ENCODE measurements around the gene ABCA1. TPM values are rescaled to one million over a fixed set of nuclear protein-coding genes. Genes with fewer than 3 reads are reported as not detected.
A peak's percentile ranks its signal among the peaks of the same experiment; 100 is the strongest.

The ABCA1 gene
- total and polyA plus RNA-seq, 2 of the 13 experiments (the other 11 are each of a cell fraction or from before 2014, with no cell fraction given): 26.8 to 63.8 TPM

GRCh38 chr9:104885818-104886709 lies 41.9 kb downstream of the ABCA1 start (continued):
- TF ChIP-seq NFRKB (IDR thresholded peaks at IDR 0.05) (no peak), SMAD9 (CRISPR knock-in tag; IDR thresholded peaks at IDR 0.05) (no peak), ZNF30 (CRISPR knock-in tag; IDR thresholded peaks at IDR 0.05) (no peak), RARG (CRISPR knock-in tag; IDR thresholded peaks at IDR 0.05; ENCODE audit: low read depth) (no peak; the same call in 1 of the 2 replicates), NFYB (CRISPR knock-in tag; IDR thresholded peaks at IDR 0.05) (no peak), HNRNPUL1 (IDR thresholded peaks at IDR 0.05; ENCODE audit: low read depth, low read length) (no peak), PAWR (CRISPR knock-in tag; IDR thresholded peaks at IDR 0.05; ENCODE audit: borderline replicate concordance) (no peak), ZNF317 (CRISPR knock-in tag; IDR thresholded peaks at IDR 0.05) (peak; percentile 45; the same call in 1 of the 2 replicates), ZNF296 (CRISPR knock-in tag; conservative IDR thresholded peaks at IDR 0.05) (no peak)
- TF ChIP-seq, protein P1, sequence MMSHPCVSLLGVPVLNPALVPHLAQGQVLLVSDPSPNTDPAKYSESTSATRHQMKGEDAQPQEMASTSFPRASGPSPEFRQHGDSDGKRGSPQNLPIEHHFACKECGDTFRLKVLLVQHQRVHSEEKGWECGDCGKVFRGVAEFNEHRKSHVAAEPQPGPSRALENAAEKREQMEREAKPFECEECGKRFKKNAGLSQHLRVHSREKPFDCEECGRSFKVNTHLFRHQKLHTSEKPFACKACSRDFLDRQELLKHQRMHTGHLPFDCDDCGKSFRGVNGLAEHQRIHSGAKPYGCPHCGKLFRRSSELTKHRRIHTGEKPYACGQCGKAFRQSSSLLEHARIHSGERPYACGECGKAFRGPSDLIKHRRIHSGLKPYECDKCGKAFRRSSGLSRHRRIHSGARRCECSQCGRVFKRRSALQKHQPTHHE (CRISPR knock-in tag; IDR thresholded peaks at IDR 0.05; ENCODE audit: borderline replicate concordance): no peak
- TF ChIP-seq, protein P2, sequence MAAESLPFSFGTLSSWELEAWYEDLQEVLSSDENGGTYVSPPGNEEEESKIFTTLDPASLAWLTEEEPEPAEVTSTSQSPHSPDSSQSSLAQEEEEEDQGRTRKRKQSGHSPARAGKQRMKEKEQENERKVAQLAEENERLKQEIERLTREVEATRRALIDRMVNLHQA (CRISPR knock-in tag; IDR thresholded peaks at IDR 0.05): no peak
- TF ChIP-seq, protein P3, sequence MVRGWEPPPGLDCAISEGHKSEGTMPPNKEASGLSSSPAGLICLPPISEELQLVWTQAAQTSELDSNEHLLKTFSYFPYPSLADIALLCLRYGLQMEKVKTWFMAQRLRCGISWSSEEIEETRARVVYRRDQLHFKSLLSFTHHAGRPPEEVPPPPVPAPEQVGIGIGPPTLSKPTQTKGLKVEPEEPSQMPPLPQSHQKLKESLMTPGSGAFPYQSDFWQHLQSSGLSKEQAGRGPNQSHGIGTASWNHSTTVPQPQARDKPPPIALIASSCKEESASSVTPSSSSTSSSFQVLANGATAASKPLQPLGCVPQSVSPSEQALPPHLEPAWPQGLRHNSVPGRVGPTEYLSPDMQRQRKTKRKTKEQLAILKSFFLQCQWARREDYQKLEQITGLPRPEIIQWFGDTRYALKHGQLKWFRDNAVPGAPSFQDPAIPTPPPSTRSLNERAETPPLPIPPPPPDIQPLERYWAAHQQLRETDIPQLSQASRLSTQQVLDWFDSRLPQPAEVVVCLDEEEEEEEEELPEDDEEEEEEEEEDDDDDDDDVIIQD (CRISPR knock-in tag; IDR thresholded peaks at IDR 0.05; ENCODE audit: low read depth): peak; percentile 86; the same call in 1 of the 2 replicates
- TF ChIP-seq, protein P4, sequence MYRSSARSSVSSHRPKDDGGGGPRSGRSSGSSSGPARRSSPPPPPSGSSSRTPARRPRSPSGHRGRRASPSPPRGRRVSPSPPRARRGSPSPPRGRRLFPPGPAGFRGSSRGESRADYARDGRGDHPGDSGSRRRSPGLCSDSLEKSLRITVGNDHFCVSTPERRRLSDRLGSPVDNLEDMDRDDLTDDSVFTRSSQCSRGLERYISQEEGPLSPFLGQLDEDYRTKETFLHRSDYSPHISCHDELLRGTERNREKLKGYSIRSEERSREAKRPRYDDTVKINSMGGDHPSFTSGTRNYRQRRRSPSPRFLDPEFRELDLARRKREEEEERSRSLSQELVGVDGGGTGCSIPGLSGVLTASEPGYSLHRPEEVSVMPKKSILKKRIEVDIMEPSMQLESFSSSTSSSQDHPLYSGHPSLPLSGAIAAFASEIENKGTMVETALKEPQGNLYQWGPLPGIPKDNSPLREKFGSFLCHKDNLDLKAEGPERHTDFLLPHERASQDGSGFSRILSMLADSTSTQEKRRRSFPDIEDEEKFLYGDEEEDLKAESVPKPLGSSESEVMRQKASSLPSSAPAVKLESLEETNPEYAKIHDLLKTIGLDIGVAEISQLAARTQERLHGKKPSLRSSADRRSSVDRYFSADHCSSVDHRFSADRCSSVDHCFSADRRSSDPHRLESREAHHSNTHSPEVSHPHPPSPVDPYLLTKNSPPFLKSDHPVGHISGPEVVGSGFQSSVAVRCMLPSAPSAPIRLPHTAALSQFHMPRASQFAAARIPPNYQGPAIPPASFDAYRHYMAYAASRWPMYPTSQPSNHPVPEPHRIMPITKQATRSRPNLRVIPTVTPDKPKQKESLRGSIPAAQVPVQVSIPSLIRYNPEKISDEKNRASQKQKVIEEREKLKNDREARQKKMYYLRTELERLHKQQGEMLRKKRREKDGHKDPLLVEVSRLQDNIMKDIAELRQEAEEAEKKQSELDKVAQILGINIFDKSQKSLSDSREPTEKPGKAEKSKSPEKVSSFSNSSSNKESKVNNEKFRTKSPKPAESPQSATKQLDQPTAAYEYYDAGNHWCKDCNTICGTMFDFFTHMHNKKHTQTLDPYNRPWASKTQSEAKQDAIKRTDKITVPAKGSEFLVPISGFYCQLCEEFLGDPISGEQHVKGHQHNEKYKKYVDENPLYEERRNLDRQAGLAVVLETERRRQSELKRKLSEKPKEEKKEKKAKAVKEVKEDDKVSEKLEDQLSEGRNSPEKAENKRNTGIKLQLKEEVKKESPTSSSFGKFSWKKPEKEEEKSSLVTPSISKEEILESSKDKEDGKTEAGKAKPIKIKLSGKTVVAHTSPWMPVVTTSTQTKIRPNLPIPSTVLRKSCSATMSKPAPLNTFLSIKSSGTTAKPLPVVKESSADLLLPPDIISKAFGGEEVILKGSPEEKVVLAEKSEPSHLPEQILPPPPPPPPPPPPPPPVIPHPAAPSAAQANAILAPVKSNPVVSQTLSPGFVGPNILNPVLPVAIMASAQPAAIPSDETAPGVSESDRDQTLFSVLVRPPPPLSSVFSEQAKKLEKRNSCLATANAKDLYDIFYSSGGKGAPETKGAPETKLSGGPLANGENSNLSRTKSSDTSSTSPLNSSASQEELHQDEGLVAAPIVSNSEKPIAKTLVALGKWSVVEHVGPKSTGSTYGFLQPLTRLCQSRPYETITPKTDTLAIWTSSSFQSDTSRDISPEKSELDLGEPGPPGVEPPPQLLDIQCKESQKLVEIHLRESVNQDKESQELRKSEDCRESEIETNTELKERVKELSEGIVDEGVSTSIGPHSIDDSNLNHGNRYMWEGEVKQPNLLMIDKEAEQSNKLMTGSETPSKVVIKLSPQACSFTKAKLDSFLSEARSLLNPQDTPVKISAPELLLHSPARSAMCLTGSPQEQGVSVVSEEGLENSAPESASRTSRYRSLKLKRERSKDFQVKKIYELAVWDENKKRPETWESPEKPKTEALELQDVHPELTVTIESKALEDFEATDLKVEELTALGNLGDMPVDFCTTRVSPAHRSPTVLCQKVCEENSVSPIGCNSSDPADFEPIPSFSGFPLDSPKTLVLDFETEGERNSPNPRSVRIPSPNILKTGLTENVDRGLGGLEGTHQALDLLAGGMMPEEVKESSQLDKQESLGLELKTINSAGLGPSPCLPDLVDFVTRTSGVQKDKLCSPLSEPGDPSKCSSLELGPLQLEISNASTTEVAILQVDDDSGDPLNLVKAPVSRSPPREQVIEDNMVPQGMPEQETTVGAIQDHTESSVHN (CRISPR knock-in tag; IDR thresholded peaks at IDR 0.05): no peak; the same call in 1 of the 2 replicates
